ENCODE data around the gene TLX1.

- TF ChIP-seq POLR2A (IDR thresholded peaks at IDR 0.05; ENCODE audit: low read length), result no peak
- TF ChIP-seq GATA1 (IDR thresholded peaks at IDR 0.05; ENCODE audit: low read depth, low read length), result no peak
Measured at GRCh38 chr10:101101372-101101881, 29.7 kb upstream of the TLX1 start.

All from erythroblast (primary cell).